ENCODE results near the gene ANXA4. TPM values are rescaled to one million over a fixed set of nuclear protein-coding genes. Genes with fewer than 3 reads are reported as not detected.
"Not testable (repeated sequence)": the region's sequence is repeated elsewhere in the genome, so short reads cannot be mapped to it uniquely, and the experiment has no call there.

ANXA4 gene
- polyA plus RNA-seq, 4 donors = 289 to 764 (median 313) TPM

DNA sequence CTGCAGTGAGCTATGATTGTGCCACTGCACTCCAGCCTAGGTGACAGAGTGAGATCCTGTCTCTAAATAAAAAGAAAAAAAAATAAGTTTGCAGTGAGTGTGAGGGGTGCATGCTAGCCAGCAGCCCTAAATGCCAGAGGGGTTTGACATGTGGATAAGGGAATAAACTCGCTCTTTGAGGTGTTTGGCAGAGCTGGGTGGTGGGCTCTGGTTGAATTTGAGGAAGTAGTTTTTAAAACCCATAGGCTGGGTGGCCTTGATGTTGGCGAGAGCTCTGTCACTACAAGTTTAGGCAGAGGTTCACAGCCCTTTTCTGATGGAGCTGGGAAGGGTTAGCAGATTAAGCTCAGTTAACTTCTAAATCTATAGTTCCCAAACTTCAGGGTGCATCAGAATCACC is 3.1 kb downstream of the ANXA4 start:
- H3K36me3 ChIP-seq (ENCODE audit: control insufficient read depth in 3 of 3, insufficient read depth in 2 of 3, low read depth in 1 of 3, low read length in 3 of 3) = peaks cover 0 to 34% (median 0%) of the 10 kb centered on the region in 3 donors
- no peaks in the 10 kb centered on the region for H3K27me3 ChIP-seq (ENCODE audit: control insufficient read depth in 3 of 3, insufficient read depth in 3 of 3, low read length in 3 of 3)
- H3K4me3 ChIP-seq (ENCODE audit: low read depth in 1 of 3, low read length in 3 of 3) = peak overlapping the region in 2 of 3 donors; percentile 44 to 81
- peaks cover 4 to 24% (median 4%) of the 10 kb centered on the region in 3 donors for H3K4me1 ChIP-seq (ENCODE audit: control insufficient read depth in 3 of 3, insufficient read depth in 2 of 3, low read depth in 1 of 3, low read length in 2 of 3)
- peak overlapping the region in 1 of 3 donors; percentile 93 for H3K27ac ChIP-seq (ENCODE audit: low read depth in 1 of 3, low read length in 2 of 3)
- DNase-seq = no peak
- no peaks in the 10 kb centered on the region for H3K9me3 ChIP-seq (ENCODE audit: control insufficient read depth in 2 of 2, insufficient read depth in 1 of 2, low read depth in 1 of 2, low read length in 1 of 2)
- no peak for FAIRE-seq
- WGBS, 3 donors = 69 to 81% (median 77%) methylated on average over 2 of the region's 2 CpGs

DNA sequence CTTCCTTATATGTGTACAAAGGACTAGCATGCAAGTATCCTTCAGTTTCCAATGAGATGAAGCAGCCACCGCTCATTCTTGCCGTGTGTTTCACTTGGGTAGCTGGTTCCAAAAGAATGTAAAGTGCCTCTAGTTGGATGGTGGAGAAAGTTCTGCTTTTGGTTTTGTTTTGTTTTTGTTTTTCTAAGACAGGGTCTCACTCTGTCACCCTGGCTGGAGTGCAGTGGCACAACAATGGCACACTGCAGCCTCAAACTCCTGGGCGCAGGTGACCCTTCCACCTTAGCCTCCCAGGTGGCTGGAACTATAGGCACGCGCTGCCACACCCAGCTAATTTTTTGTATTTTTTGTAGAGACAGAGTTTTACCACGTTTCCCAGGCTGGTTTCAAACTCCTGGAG is 8.3 kb downstream of the ANXA4 start:
- H3K27me3 ChIP-seq (ENCODE audit: control insufficient read depth in 3 of 3, insufficient read depth in 3 of 3, low read length in 3 of 3) = no peaks in the 10 kb centered on the region
- FAIRE-seq (no peak), DNase-seq (no peak)
- peaks cover 5 to 35% (median 14%) of the 10 kb centered on the region in 3 donors for H3K4me1 ChIP-seq (ENCODE audit: control insufficient read depth in 3 of 3, insufficient read depth in 2 of 3, low read depth in 1 of 3, low read length in 2 of 3)
- H3K4me3 ChIP-seq (ENCODE audit: low read depth in 1 of 3, low read length in 3 of 3) = no peak overlapping the region
- H3K36me3 ChIP-seq (ENCODE audit: control insufficient read depth in 3 of 3, insufficient read depth in 2 of 3, low read depth in 1 of 3, low read length in 3 of 3) = peaks cover 0 to 48% (median 0%) of the 10 kb centered on the region in 3 donors
- H3K9me3 ChIP-seq (ENCODE audit: control insufficient read depth in 2 of 2, insufficient read depth in 1 of 2, low read depth in 1 of 2, low read length in 1 of 2) = no peaks in the 10 kb centered on the region
- 74 to 82% (median 75%) methylated on average over 6 of the region's 6 CpGs for WGBS, 3 donors
- no peak overlapping the region for H3K27ac ChIP-seq (ENCODE audit: low read depth in 1 of 3, low read length in 2 of 3)

DNA sequence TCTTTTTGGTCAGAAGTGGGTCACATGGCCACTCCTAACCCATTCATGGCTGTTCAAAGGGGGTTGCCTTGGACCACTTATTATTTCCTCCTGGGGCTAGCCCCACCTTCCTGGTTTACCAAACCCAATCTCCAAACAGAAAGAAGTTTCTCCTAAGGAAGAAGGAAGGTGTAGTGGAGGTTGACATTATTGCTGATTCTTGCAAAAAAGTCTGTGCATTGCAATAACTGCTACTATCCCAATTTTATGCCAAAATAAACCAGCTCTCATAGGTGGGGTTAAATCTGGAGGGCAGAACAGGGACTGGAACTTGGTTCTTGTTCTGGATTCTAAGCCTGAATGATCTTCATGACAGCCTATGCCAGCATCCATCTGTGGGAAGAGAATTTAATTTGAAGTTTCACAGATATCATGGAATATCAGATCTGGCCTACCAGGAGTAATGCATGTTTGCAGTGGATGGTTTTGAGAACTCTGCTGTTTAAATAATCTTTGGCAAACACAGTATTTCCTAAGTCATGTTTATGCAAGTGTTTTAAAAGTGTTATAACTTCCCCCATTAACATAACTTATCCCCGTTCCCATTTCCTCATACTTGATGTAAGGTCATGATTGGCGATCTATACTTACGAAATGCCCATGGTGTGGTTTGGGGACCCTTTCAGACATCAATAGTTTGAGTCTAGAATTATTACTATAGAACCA is 11.9 kb downstream of the ANXA4 start:
- FAIRE-seq (no peak), DNase-seq (no peak)
- H3K36me3 ChIP-seq (ENCODE audit: control insufficient read depth in 3 of 3, insufficient read depth in 2 of 3, low read depth in 1 of 3, low read length in 3 of 3) = peaks cover 3 to 45% (median 5%) of the 10 kb centered on the region in 3 donors
- H3K27me3 ChIP-seq (ENCODE audit: control insufficient read depth in 3 of 3, insufficient read depth in 3 of 3, low read length in 3 of 3) = no peaks in the 10 kb centered on the region
- peaks cover 9 to 31% (median 10%) of the 10 kb centered on the region in 3 donors for H3K4me1 ChIP-seq (ENCODE audit: control insufficient read depth in 3 of 3, insufficient read depth in 2 of 3, low read depth in 1 of 3, low read length in 2 of 3)
- H3K4me3 ChIP-seq (ENCODE audit: low read depth in 1 of 3, low read length in 3 of 3) = no peak overlapping the region
- 74 to 82% (median 75%) methylated on average over 3 of the region's 3 CpGs for WGBS, 3 donors
- no peaks in the 10 kb centered on the region for H3K9me3 ChIP-seq (ENCODE audit: control insufficient read depth in 2 of 2, insufficient read depth in 1 of 2, low read depth in 1 of 2, low read length in 1 of 2)
- peak overlapping the region in 1 of 3 donors; percentile 2 for H3K27ac ChIP-seq (ENCODE audit: low read depth in 1 of 3, low read length in 2 of 3)

DNA sequence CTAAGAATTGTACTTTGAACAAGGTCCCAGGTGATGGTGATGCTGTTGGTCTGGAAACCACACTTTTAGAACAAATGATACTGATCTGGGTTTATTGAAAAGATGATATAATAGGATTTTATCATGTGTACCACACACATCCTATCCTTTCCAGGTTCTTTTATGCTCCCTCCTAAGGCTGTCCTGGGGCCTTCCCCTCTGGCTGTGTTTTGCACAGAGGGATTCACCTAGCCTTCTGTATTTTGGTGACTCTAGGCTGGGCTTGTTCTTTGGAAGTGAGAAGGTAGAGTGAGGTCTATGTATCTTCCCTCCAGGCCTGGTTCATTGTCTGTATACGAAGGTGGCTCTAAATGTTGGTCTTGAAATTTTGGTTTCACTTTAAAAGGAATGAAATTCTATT is 12.7 kb downstream of the ANXA4 start:
- H3K27me3 ChIP-seq (ENCODE audit: control insufficient read depth in 3 of 3, insufficient read depth in 3 of 3, low read length in 3 of 3) = no peaks in the 10 kb centered on the region
- no peak overlapping the region for H3K4me3 ChIP-seq (ENCODE audit: low read depth in 1 of 3, low read length in 3 of 3)
- H3K27ac ChIP-seq (ENCODE audit: low read depth in 1 of 3, low read length in 2 of 3) = peak overlapping the region in 2 of 3 donors; percentile 27 to 48
- H3K9me3 ChIP-seq (ENCODE audit: control insufficient read depth in 2 of 2, insufficient read depth in 1 of 2, low read depth in 1 of 2, low read length in 1 of 2) = no peaks in the 10 kb centered on the region
- 31 to 50% (median 40%) methylated on average over 1 of the region's 1 CpG for WGBS, 3 donors
- FAIRE-seq = no peak
- peaks cover 3 to 43% (median 5%) of the 10 kb centered on the region in 3 donors for H3K36me3 ChIP-seq (ENCODE audit: control insufficient read depth in 3 of 3, insufficient read depth in 2 of 3, low read depth in 1 of 3, low read length in 3 of 3)
- H3K4me1 ChIP-seq (ENCODE audit: control insufficient read depth in 3 of 3, insufficient read depth in 2 of 3, low read depth in 1 of 3, low read length in 2 of 3) = peaks cover 9 to 30% (median 10%) of the 10 kb centered on the region in 3 donors
- no peak for DNase-seq

DNA sequence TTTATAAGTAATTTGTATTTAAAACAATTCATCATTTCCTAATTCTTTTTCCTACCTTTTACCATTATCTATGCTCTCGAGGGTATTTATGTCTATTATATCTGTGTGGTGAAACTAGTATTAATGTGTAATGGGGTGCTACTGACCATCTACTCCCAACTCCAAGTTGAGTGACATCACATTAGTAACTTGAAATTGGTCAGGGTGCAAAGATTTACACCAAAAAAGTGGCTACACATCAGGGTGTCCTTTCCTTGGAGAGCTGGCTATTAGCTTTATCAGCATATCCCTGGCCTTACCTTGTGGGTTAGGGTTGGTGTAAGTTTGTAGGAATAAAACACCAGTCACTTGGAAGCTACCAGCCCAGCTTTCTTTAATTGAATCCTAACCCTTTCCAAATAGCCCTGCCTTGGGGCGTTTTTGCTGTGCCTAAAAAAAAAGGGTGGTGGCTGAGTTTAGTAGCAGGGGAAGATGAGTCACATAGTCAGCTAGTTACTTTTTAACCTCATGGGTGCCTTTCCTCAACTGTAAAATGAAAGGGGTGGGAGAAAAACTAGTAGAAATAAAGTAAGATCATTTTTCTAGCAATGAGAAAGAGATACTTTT is 14.0 kb downstream of the ANXA4 start:
- peak; percentile 60 to 67 for DNase-seq
- 26 to 42% (median 28%) methylated on average over 2 of the region's 2 CpGs for WGBS, 3 donors
- peaks cover 6 to 30% (median 9%) of the 10 kb centered on the region in 3 donors for H3K4me1 ChIP-seq (ENCODE audit: control insufficient read depth in 3 of 3, insufficient read depth in 2 of 3, low read depth in 1 of 3, low read length in 2 of 3)
- no peak overlapping the region for H3K4me3 ChIP-seq (ENCODE audit: low read depth in 1 of 3, low read length in 3 of 3)
- H3K27ac ChIP-seq (ENCODE audit: low read depth in 1 of 3, low read length in 2 of 3) = peak overlapping the region in 2 of 3 donors; percentile 40 to 67
- H3K9me3 ChIP-seq (ENCODE audit: control insufficient read depth in 2 of 2, insufficient read depth in 1 of 2, low read depth in 1 of 2, low read length in 1 of 2) = no peaks in the 10 kb centered on the region
- FAIRE-seq = no peak
- peaks cover 3 to 39% (median 5%) of the 10 kb centered on the region in 3 donors for H3K36me3 ChIP-seq (ENCODE audit: control insufficient read depth in 3 of 3, insufficient read depth in 2 of 3, low read depth in 1 of 3, low read length in 3 of 3)
- H3K27me3 ChIP-seq (ENCODE audit: control insufficient read depth in 3 of 3, insufficient read depth in 3 of 3, low read length in 3 of 3) = no peaks in the 10 kb centered on the region

DNA sequence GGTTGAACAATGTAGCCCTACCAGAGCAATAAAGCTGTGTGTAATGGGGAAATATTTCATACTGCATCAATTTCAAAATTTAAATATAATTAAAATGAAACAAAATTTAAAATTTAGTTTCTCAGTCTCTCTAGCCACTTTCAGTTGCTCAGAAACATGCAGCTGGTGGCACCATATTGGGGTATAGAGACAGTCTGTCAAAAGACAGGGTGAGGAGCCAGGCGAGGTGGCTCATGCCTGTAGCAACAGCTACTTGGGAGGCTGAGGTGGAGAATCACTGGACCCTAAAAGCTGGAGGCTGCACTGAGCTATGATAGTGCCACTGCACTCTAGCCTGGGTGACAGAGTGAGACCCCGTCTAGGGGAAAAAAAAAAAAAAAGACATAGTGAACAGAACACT is 20.1 kb downstream of the ANXA4 start:
- Histone ChIP-seq H3K4me1 (ENCODE audit: control insufficient read depth in 3 of 3, insufficient read depth in 2 of 3, low read depth in 1 of 3, low read length in 2 of 3) (peaks cover 3 to 44% (median 12%) of the 10 kb centered on the region in 3 donors), H3K4me3 (ENCODE audit: low read depth in 1 of 3, low read length in 3 of 3) (no peak overlapping the region), H3K27ac (ENCODE audit: low read depth in 1 of 3, low read length in 2 of 3) (peak overlapping the region in 1 of 3 donors; percentile 74), H3K9me3 (ENCODE audit: control insufficient read depth in 2 of 2, insufficient read depth in 1 of 2, low read depth in 1 of 2, low read length in 1 of 2) (no peaks in the 10 kb centered on the region), H3K27me3 (ENCODE audit: control insufficient read depth in 3 of 3, insufficient read depth in 3 of 3, low read length in 3 of 3) (no peaks in the 10 kb centered on the region), H3K36me3 (ENCODE audit: control insufficient read depth in 3 of 3, insufficient read depth in 2 of 3, low read depth in 1 of 3, low read length in 3 of 3) (peaks cover 7 to 46% (median 8%) of the 10 kb centered on the region in 3 donors)
- 88 to 96% (median 95%) methylated on average over 2 of the region's 2 CpGs for WGBS, 3 donors
- FAIRE-seq = no peak
- DNase-seq = no peak

DNA sequence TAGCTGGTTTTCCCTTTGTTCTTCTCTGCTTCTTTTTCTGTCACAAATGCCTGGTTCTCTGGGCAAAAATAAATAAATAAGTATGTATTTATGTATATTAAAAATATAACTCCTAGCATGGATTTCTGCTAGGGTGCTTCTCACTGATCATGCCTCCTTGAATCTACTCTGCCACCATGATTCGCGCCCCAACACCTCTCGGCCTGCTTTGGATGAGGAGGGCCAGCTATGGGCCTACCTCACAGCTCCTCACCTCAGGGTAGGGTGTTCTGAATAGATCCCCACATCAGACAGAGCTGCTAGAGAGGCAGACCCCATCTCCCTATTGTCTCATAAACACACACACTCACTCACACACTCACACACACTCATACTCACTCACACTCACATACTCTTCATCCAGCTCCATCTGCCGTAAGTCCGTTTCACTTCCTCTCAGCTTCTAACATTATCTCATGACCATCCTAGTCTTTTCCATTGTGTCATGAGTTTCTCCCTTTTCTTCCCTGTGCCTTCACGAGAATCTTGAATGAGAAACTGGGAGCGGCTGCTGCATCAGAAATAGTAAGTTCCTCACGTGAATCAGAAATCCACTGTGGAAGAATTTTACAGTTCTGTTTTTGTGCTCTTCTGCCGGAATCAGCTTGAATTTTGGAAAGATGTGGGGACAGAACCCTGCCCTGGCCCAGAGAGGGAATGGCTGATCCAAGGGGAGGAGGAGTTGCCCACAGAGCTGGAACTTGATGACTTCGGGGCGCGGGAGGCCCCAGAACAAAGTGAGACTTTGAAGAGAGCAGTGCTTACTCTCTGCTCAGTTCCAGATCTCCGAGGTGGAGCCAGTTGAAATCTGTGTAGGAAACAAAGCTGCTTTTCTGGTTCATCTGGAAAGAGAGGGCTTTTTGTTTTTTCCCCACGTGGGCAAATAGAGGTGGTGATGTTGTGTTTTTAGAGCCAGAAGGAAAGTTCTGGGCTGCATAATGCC is 20.9 kb downstream of the ANXA4 start:
- no peaks in the 10 kb centered on the region for H3K9me3 ChIP-seq (ENCODE audit: control insufficient read depth in 2 of 2, insufficient read depth in 1 of 2, low read depth in 1 of 2, low read length in 1 of 2)
- FAIRE-seq (no peak), DNase-seq (peak in 1 of 2 donors; percentile 56)
- H3K4me3 ChIP-seq (ENCODE audit: low read depth in 1 of 3, low read length in 3 of 3) = no peak overlapping the region
- peaks cover 3 to 50% (median 12%) of the 10 kb centered on the region in 3 donors for H3K4me1 ChIP-seq (ENCODE audit: control insufficient read depth in 3 of 3, insufficient read depth in 2 of 3, low read depth in 1 of 3, low read length in 2 of 3)
- no peaks in the 10 kb centered on the region for H3K27me3 ChIP-seq (ENCODE audit: control insufficient read depth in 3 of 3, insufficient read depth in 3 of 3, low read length in 3 of 3)
- H3K36me3 ChIP-seq (ENCODE audit: control insufficient read depth in 3 of 3, insufficient read depth in 2 of 3, low read depth in 1 of 3, low read length in 3 of 3) = peaks cover 7 to 43% (median 8%) of the 10 kb centered on the region in 3 donors
- 74 to 85% (median 80%) methylated on average over 14 of the region's 14 CpGs for WGBS, 3 donors
- H3K27ac ChIP-seq (ENCODE audit: low read depth in 1 of 3, low read length in 2 of 3) = peak overlapping the region in 2 of 3 donors; percentile 28 to 74

DNA sequence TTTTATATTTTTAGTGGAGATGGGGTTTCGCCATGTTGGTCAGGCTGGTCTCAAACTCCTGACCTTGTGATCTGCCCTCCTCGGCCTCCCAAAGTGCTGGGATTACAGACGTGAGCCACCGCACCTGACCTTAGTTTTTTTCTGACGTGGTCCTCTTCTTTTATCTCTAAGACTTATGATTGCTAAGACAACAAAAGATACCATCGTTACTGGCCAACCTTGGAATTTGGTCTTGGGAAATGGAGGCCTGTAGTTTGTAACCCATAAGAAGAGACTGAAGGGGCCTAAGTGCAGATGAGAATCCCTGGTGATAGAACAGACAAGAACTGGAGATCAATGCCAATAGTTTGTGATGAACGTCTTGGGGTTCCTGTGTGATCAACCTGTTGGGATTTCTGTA is 21.9 kb downstream of the ANXA4 start:
- H3K4me3 ChIP-seq (ENCODE audit: low read depth in 1 of 3, low read length in 3 of 3); H3K9me3 ChIP-seq (ENCODE audit: control insufficient read depth in 2 of 2, insufficient read depth in 1 of 2, low read depth in 1 of 2, low read length in 1 of 2); H3K27me3 ChIP-seq (ENCODE audit: control insufficient read depth in 3 of 3, insufficient read depth in 3 of 3, low read length in 3 of 3); FAIRE-seq: not testable (repeated sequence)
- WGBS, 3 donors = 50 to 75% (median 63%) methylated on average over 7 of the region's 7 CpGs
- Histone ChIP-seq H3K4me1 (ENCODE audit: control insufficient read depth in 3 of 3, insufficient read depth in 2 of 3, low read depth in 1 of 3, low read length in 2 of 3) (peaks cover 5 to 60% (median 17%) of the 10 kb centered on the region in 3 donors), H3K27ac (ENCODE audit: low read depth in 1 of 3, low read length in 2 of 3) (peak overlapping the region in 2 of 3 donors; percentile 3 to 64), H3K36me3 (ENCODE audit: control insufficient read depth in 3 of 3, insufficient read depth in 2 of 3, low read depth in 1 of 3, low read length in 3 of 3) (peaks cover 3 to 37% (median 4%) of the 10 kb centered on the region in 3 donors)
- DNase-seq = peak in 1 of 2 donors; percentile 67

Data from small intestine (tissue), 7 donors.